Neural cell (in vitro differentiated cells): ENCODE results near the gene PRND. TPM values are rescaled to one million over a fixed set of nuclear protein-coding genes. Genes with fewer than 3 reads are reported as not detected.
"Not testable (repeated sequence)": the region's sequence is repeated elsewhere in the genome, so short reads cannot be mapped to it uniquely, and the experiment has no call there.

ENCODE experiments used
- H2AFZ ChIP-seq: fragments of 200-600, 300-800 bp; sonication (generic), shearing (Covaris generic); 2 replicates; pipeline ENCODE4 v1.6.0; 2014; ENCODE audit warnings: low read depth, mild to moderate bottlenecking, antibody characterized with exemption, low read length, moderate library complexity
- H3F3A ChIP-seq: fragments of 200-600 bp; shearing (Covaris generic); 2 replicates; pipeline ENCODE4 v1.6.1; 2016; ENCODE audit warnings: mild to moderate bottlenecking, moderate library complexity, mixed read lengths, antibody characterized with exemption, low read length; ENCODE audit not compliant: insufficient read depth, poor library complexity, severe bottlenecking
- H3K27ac ChIP-seq: fragments of 200-600, 300-800 bp; sonication (generic), shearing (Covaris generic); 2 replicates; pipeline ENCODE4 v1.5.1; 2014; ENCODE audit warnings: mild to moderate bottlenecking, low read length, moderate library complexity
- H3K27me3 ChIP-seq: fragments of 300-800, 200-600 bp; sonication (generic), shearing (Covaris generic); 2 replicates; pipeline ENCODE4 v1.6.0; 2014; ENCODE audit warnings: mild to moderate bottlenecking, low read depth, low read length, moderate library complexity; ENCODE audit not compliant: insufficient read depth
- H3K36me3 ChIP-seq: fragments of 300-800, 200-600 bp; sonication (generic), shearing (Covaris generic); 2 replicates; pipeline ENCODE4 v1.5.1; 2014; ENCODE audit warnings: mild to moderate bottlenecking, antibody characterized with exemption, low read length, moderate library complexity; ENCODE audit not compliant: insufficient read depth
- H3K4me2 ChIP-seq: fragments of 300-800, 200-600 bp; sonication (generic), shearing (Covaris generic); 2 replicates; pipeline ENCODE4 v1.6.0; 2014; ENCODE audit warnings: mild to moderate bottlenecking, low read length
- H3K4me3 ChIP-seq: fragments of 300-800, 200-600 bp; sonication (generic), shearing (Covaris generic); 2 replicates; pipeline ENCODE4 v1.5.1; 2014; ENCODE audit warnings: mild to moderate bottlenecking, low read length, moderate library complexity
- H3K79me2 ChIP-seq: fragments of 200-600 bp; shearing (Covaris generic); replicated peaks from 2 replicates; pipeline ENCODE4 v1.6.0; 2014; ENCODE audit warnings: mild to moderate bottlenecking, low read length, moderate library complexity; ENCODE audit not compliant: insufficient read depth
- H3K9ac ChIP-seq: fragments of 300-800, 200-600 bp; sonication (generic), shearing (Covaris generic); 2 replicates; pipeline ENCODE4 v1.6.1; 2016; ENCODE audit warnings: mild to moderate bottlenecking, low read length, mixed read lengths
- H3K9me2 ChIP-seq: fragments of 200-600 bp; shearing (Covaris generic); 2 replicates; pipeline ENCODE4 v1.6.1; 2016; ENCODE audit warnings: mild to moderate bottlenecking, low read length, mixed read lengths; ENCODE audit not compliant: insufficient read depth
- H3K9me3 ChIP-seq: fragments of 200-600, 300-800 bp; sonication (generic), shearing (Covaris generic); 2 replicates; pipeline ENCODE4 v1.6.1; 2016; ENCODE audit warnings: mild to moderate bottlenecking, mixed run types, low read length, moderate library complexity, mixed read lengths
- H4K20me1 ChIP-seq: fragments of 200-600 bp; shearing (Covaris generic); 2 replicates; pipeline ENCODE4 v1.6.1; 2016; ENCODE audit warnings: mild to moderate bottlenecking, mixed run types; ENCODE audit not compliant: insufficient read depth
- EP300 ChIP-seq: fragments of 450-650 bp; conservative IDR thresholded peaks from 2 replicates; pipeline ENCODE4 v1.6.1; 2014; ENCODE audit warnings: antibody characterized with exemption, mild to moderate bottlenecking, moderate library complexity; ENCODE audit not compliant: poor library complexity, severe bottlenecking
- EZH2 ChIP-seq: fragments of 200-600, 300-800 bp; shearing (Covaris generic), sonication (generic); IDR thresholded peaks from 2 replicates; pipeline ENCODE4 v1.6.1; 2014; ENCODE audit warnings: antibody characterized with exemption, low read length, borderline replicate concordance, mild to moderate bottlenecking; ENCODE audit not compliant: insufficient read depth, poor library complexity, severe bottlenecking
- MXI1 ChIP-seq: fragments of 450-650 bp; conservative IDR thresholded peaks from 2 replicates; pipeline ENCODE4 v1.6.1; 2014; ENCODE audit warnings: antibody characterized with exemption, mild to moderate bottlenecking; ENCODE audit not compliant: poor library complexity, severe bottlenecking
- POLR2AphosphoS5 ChIP-seq: IDR thresholded peaks from 2 replicates; pipeline ENCODE4 v1.6.1; 2012
- RAD21 ChIP-seq: fragments of 450-650 bp; conservative IDR thresholded peaks from 2 replicates; pipeline ENCODE4 v1.6.1; 2014; ENCODE audit warnings: antibody characterized with exemption, mild to moderate bottlenecking, moderate library complexity
- SMC3 ChIP-seq: fragments of 450-650 bp; conservative IDR thresholded peaks from 2 replicates; pipeline ENCODE4 v1.6.1; 2014; ENCODE audit warnings: antibody characterized with exemption, mild to moderate bottlenecking, moderate library complexity; ENCODE audit not compliant: poor library complexity
- TAF1 ChIP-seq: IDR thresholded peaks from 2 replicates; pipeline ENCODE4 v1.6.1; 2012; ENCODE audit warnings: low read depth
- polyA plus RNA-seq: library from polyadenylated mRNA; depleted of rRNA; stranded (reverse); fragments of >200 nt; gene quantifications from 2 replicates; pipeline ENCODE4 v1.2.3, GENCODE V29; 2014
- TF ChIP-seq, protein P1 (sequence below): IDR thresholded peaks from 2 replicates; pipeline ENCODE4 v1.6.1; 2012; ENCODE audit warnings: borderline replicate concordance
- TF ChIP-seq, protein P2 (sequence below): fragments of 450-650 bp; IDR thresholded peaks from 2 replicates; pipeline ENCODE4 v1.5.1; 2014; ENCODE audit warnings: antibody characterized with exemption, mild to moderate bottlenecking, moderate library complexity; ENCODE audit not compliant: poor library complexity, severe bottlenecking

The PRND gene
- polyA plus RNA-seq, 1 donor from 2014 or later: not detected

DNA sequence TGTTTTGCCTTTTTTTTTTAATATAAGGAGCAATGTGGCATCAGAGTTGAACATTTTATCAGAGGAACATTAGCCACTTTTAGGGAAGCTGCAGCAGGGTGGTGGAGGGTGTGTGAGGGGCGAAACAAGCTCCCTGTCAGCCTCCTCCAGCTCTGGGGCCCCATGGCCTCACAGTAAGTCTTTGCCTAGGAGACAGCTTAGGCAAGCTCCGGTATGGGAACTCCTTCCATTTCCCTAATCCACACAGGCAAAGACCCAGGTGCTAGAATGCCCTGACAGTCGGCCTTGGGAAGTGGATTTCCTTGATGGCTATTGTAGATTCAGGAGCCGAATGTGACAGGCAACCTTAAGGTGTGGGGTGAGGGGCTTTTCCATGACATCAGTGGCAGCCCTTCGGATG lies 862 bp downstream of the PRND start:
- Histone ChIP-seq H3K9me3 (no peaks in the 10 kb centered on the region), H3K36me3 (no peaks in the 10 kb centered on the region), H3K4me2 (no peak overlapping the region), H3K9ac (no peak overlapping the region), H3F3A (no peaks in the 10 kb centered on the region), H3K79me2 (no peaks in the 10 kb centered on the region), H3K4me3 (no peak overlapping the region), H3K27ac (no peak overlapping the region), H3K27me3 (no peaks in the 10 kb centered on the region), H4K20me1 (no peaks in the 10 kb centered on the region), H2AFZ (no peak overlapping the region), H3K9me2 (no peaks in the 10 kb centered on the region)
- TF ChIP-seq EP300 (no peak), POLR2AphosphoS5 (no peak), MXI1 (no peak), TAF1 (no peak), RAD21 (no peak), SMC3 (no peak), EZH2 (no peak)
- TF ChIP-seq, protein P1, sequence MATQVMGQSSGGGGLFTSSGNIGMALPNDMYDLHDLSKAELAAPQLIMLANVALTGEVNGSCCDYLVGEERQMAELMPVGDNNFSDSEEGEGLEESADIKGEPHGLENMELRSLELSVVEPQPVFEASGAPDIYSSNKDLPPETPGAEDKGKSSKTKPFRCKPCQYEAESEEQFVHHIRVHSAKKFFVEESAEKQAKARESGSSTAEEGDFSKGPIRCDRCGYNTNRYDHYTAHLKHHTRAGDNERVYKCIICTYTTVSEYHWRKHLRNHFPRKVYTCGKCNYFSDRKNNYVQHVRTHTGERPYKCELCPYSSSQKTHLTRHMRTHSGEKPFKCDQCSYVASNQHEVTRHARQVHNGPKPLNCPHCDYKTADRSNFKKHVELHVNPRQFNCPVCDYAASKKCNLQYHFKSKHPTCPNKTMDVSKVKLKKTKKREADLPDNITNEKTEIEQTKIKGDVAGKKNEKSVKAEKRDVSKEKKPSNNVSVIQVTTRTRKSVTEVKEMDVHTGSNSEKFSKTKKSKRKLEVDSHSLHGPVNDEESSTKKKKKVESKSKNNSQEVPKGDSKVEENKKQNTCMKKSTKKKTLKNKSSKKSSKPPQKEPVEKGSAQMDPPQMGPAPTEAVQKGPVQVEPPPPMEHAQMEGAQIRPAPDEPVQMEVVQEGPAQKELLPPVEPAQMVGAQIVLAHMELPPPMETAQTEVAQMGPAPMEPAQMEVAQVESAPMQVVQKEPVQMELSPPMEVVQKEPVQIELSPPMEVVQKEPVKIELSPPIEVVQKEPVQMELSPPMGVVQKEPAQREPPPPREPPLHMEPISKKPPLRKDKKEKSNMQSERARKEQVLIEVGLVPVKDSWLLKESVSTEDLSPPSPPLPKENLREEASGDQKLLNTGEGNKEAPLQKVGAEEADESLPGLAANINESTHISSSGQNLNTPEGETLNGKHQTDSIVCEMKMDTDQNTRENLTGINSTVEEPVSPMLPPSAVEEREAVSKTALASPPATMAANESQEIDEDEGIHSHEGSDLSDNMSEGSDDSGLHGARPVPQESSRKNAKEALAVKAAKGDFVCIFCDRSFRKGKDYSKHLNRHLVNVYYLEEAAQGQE: no peak
- TF ChIP-seq, protein P2, sequence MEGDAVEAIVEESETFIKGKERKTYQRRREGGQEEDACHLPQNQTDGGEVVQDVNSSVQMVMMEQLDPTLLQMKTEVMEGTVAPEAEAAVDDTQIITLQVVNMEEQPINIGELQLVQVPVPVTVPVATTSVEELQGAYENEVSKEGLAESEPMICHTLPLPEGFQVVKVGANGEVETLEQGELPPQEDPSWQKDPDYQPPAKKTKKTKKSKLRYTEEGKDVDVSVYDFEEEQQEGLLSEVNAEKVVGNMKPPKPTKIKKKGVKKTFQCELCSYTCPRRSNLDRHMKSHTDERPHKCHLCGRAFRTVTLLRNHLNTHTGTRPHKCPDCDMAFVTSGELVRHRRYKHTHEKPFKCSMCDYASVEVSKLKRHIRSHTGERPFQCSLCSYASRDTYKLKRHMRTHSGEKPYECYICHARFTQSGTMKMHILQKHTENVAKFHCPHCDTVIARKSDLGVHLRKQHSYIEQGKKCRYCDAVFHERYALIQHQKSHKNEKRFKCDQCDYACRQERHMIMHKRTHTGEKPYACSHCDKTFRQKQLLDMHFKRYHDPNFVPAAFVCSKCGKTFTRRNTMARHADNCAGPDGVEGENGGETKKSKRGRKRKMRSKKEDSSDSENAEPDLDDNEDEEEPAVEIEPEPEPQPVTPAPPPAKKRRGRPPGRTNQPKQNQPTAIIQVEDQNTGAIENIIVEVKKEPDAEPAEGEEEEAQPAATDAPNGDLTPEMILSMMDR: no peak

DNA sequence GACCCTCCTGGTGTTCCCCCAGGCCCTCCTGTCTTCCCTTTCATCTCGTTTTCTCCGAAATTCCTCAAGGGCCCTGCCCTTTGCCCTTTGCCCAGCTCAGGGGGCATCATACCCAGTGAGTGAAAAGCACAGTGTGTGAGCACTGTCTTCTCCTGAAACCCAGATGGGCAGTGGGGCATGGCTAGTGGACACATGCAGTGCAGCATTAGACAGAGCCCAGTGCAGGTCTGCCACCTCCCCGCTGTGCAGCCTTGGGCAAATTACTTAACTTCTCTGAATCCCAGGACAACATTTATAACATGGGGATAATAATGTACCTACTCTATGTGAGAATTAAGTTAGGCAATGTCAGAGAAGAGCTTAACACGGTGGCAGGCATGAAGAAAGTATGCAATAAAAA lies 1.3 kb downstream of the PRND start:
- no peak overlapping the region for H3K9ac ChIP-seq
- H3K27me3 ChIP-seq: no peaks in the 10 kb centered on the region
- no peak overlapping the region for H3K27ac ChIP-seq
- no peaks in the 10 kb centered on the region for H3K79me2 ChIP-seq
- no peaks in the 10 kb centered on the region for H3K36me3 ChIP-seq
- H3K4me2 ChIP-seq: no peak overlapping the region
- no peak overlapping the region for H2AFZ ChIP-seq
- TF ChIP-seq EZH2 (no peak), SMC3 (no peak), POLR2AphosphoS5 (no peak), EP300 (no peak), RAD21 (no peak), MXI1 (no peak), TAF1 (no peak)
- TF ChIP-seq, protein P1: no peak
- TF ChIP-seq, protein P2: no peak
- H3K9me3 ChIP-seq: no peaks in the 10 kb centered on the region
- no peak overlapping the region for H3K4me3 ChIP-seq
- H4K20me1 ChIP-seq: no peaks in the 10 kb centered on the region
- H3K9me2 ChIP-seq: no peaks in the 10 kb centered on the region
- H3F3A ChIP-seq: no peaks in the 10 kb centered on the region

DNA sequence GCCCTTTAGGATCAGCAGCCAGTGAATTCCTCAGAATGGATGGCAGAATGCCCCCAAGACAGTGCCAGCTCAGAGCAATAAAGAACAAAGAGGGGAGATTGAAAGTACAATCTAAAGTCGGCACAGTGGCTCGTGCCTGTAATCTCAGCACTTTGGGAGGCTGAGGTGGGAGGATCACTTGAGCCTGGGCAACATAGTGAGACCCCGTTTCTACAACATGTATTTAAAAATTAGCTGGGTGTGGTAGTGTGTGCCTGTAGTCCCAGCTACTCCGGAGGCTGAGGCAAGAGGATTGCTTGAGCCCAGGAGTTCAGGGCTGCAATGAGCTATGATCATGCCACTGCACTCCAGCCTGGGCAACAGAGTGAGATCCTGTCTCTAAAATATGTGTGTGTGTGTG lies 1.8 kb downstream of the PRND start:
- not testable (repeated sequence) for H3K79me2 ChIP-seq, H3K27me3 ChIP-seq, H3K9ac ChIP-seq, H3K4me3 ChIP-seq, H3K4me2 ChIP-seq, H3F3A ChIP-seq, H3K36me3 ChIP-seq, H4K20me1 ChIP-seq, H3K9me3 ChIP-seq, H3K27ac ChIP-seq, H2AFZ ChIP-seq, H3K9me2 ChIP-seq
